Stimulated activated CD8-positive, alpha-beta memory T cell treated with anti-CD3 and anti-CD28 coated beads, Interleukin-7, amount 100 ng/mL, for 1 hour (primary cell): ENCODE results near the gene RPL12.

ENCODE experiments used
- DNase-seq, 2 donors: peaks; one replicate each; pipeline ENCODE4 v3.0.0-alpha.2; 2020; ENCODE audit warnings: low read depth in 2 of 2

The RPL12 gene

DNA sequence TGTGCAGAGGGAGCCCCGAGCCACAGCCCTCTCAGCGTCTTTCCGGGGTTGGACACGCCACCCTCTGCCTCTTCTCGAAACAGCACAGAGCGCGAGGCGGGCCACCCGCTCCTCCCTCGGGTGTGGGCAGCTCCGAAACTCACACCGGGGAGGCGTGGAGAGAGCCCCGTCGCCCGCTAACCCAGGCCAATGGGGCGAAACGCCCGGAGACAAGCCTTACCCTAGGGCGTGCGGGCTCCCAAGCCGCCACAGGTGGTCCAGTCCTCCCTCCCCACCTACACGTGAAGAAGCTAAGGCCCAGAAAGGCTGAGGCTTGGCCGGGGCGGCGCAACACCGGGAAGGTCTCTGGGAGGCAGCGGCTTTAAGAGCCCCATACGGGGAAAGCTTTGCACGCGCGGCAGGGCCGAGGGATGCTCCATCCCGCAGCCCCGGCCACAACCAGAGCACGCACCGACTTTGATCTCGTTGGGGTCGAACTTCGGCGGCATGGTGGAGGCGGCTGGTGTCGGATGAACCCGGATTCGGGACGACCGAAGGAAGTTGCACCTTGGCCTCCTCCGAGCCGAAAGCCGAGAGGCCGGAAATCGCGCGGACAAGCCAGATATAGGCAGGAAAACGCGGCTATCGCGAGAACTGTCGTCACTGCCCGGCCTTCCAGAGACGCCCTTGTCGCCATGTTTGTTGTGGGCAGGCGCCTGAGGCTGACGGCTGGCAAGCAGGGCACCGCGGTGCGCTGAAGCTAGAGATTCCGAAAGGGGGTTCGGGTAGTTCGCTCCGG, at the start of gene RPL12, which contains the start of gene LRSAM1:
Gene RPL12 (minus strand): TSS at position 577 of the 778 bp plus-strand sequence. CDS start 89 bp downstream, at position 488.
Gene LRSAM1 (plus strand): TSS at position 681 of the 778 bp plus-strand sequence. CDS start 3,018 bp downstream, outside the sequence.
- DNase-seq: peak; percentile 99 to 100

DNA sequence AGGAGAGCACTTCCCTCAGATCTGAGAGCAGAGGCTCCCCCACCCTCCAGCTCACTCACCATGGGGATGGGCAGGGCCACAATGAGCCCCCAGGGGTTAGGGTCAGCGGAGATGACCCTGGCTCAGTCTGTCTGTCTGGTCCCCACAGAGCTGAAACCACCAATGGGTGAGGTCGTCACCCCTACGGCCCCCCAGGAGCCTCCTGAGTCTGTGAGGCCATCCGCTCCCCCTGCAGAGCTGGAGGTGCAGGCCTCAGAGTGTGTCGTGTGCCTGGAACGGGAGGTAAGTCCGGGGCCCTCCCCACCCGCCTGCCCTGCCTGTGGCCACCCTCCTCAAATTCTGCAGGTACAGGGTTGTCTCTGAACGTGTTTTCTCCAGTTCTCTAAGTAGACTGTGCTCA, 49.7 kb upstream of the RPL12 start:
- no peak for DNase-seq

DNA sequence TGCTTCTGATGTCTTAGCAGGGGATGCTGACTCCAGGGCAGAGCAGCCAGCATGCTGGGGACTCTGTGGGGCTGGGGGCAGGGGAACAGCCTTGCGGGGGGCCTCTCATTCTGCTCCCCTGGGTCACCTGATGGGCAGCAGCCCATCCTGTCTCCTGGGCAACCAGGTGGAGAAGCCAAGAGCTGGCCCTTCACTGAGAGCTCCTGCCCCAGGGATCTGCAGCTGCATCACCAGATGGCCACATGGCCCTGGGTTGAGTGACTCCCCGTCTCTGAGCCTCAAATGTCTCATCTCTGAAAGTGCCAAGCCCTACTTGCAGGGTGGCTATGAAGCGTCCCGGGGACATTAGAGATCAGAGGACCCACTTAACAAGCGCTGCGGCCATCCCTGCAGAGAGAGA, 49.2 kb upstream of the RPL12 start:
- DNase-seq: no peak

DNA sequence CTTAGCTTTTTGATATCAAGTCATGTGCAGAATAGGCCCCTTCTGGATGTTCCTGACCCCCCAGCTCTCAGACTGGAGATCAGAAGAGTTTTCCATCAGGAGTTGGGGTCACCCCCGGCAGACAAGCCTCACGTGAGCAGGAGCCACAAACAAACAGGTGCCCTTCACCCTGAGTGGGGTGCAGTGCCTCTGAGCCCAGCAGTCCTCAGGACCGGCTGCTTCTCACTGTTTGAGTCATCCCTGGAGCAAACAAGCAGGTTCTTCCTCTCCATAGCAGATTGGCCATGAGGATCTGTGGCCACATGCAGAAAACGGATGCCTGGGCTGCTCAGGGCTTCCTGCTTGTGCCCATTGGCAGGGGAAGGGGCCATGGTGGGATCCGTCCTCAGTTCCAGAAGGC, 47.1 kb upstream of the RPL12 start:
- no peak for DNase-seq

DNA sequence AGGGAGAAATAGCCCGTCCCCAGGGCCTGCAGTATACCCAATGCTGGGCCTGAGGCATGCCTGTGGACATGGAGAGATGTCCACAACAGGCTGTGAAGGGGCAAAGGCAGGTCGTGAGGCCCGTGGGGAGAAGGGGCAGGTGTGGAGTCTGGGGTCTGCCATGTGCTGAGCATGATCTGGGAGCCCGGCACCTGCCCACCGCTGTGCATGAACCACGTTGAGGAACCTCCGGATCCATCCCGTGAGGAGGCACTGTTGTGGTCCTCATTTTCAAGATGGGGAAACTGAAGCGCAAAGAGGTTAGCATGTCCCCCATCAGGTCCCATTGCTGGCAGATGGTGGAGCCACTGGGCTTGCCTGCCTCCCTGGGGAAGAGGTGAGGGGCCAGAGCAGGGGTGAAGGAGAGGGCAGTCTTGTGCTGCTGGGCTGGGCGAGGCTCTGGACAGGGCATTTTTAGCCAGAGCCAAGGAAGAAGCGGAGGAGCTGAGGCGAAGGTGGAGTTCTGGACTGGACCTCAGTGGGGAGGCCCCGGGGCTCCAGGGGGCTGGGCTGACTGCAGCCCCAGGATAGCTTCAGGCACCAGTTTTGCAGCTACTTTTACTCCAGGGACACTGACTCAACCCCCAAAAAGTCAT, 46.6 kb upstream of the RPL12 start:
- DNase-seq: no peak

DNA sequence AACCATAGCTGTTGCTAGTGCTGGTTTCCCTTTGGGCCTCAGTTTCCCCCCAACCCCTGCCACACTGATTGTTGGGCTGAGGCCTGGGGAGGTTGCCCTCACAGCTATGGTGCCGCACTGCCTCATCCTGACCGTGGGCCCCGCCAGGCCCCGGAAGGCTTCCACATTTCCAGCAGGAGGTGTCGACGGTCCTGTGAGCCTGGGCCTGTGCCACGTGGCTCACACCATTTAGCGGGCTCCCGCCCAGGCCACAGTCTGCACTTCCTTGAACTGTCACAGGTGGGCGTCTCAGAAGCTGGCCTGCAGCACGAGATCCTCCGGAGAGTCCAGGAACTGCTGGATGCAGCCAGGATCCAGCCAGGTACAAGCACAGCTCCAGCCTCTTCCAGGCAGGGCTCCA, 45.8 kb upstream of the RPL12 start:
- no peak for DNase-seq

DNA sequence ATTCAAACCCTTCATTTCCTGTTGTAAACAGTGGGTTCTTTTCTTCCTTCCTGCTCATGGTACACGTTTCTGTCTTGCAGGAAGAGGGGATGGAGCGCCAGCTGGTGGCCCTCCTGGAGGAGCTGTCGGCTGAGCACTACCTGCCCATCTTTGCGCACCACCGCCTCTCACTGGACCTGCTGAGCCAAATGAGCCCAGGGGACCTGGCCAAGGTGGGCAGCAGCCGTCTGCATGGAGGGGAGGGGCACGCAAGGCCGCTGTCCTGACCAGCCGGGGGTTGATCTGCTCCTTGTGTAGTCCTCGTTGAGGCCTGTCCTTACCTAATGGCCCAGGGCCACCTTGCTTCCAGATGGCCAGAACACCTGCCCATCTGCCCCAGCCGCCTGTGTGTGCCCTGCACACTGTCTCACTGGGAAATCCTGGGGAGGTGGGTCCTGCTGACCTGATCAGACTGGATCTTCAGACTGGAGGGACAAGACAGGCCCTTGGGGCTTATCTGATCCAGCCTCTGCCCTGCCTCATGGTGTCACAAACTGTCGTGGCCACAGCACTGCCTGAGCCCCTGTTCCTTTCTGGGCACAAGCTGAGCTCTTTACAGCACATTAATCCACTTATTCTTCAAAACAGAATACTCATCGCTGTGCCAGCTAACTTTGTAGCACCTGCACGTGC, 44.8 kb upstream of the RPL12 start:
- DNase-seq: no peak

DNA sequence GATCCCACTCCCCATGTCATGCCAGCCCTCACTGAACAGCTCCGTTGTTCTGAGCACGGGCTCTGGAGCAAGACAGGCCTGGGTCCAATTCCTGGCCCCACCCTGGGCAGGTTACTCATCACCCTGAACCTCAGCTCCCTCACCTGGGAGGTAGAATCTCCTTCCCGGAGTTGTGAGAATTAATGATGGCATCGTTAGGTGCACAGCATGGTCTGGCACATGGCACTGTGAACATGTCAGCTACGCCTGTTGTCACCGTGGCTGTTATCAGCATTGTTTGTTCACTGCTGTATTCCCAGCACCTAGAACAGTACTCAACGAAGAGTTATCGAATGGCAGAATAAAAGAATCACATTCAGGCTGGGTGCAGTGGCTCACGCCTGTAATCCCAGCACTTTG, 43.1 kb upstream of the RPL12 start:
- DNase-seq: no peak

DNA sequence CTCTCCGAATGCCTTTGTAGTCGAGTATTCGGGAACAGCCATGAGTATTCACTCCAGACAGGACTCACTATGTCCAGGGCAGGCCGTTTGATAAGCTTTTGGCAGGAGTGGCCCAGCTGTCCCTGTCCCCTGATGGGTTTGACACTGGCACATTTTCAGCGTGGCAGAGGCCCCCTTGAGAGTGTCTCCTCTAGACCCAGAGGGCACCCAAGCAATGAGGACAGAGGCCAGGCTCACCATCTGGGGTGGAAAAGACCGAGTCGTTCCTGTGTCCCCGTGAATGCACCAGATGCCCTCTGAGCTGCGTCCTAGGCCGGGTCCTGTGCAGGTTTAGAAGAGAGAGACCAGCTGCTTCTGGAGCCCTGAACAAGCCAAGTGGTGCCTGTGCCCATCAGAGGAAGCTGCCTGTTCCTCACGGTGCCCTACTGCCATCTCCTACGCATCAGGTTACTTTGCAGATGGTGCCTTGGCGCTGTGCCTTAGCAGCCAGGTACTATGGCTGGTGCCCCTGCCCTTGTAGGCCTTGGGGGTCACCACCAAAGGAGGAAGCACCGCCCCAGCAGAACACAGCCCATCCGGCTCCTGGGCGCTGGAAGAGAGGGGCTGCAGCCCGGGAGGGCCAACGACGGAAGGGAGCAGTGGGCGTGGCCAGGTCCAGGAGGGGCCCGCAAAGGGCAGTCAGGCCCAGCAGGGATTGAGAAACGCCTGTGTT, 42.5 kb upstream of the RPL12 start:
- DNase-seq: no peak

DNA sequence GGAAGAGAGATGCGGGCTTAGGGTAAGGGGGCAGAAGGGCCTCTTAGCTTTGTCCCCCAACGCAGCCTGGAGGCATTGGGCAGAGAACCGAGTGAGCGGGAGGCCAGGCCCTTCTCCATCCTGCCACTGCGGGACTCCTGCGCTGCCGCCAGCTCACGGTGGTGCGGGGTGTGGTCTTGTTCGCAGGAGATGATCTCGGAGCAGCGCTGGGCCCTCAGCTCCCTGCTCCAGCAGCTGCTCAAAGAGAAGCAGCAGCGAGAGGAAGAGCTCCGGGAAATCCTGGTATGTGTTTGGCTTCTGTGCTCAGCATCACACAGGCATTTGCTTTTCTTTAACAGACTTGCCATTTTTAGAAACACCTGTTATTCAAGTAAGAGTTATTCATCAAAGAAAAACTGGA, 41.4 kb upstream of the RPL12 start:
- no peak for DNase-seq

DNA sequence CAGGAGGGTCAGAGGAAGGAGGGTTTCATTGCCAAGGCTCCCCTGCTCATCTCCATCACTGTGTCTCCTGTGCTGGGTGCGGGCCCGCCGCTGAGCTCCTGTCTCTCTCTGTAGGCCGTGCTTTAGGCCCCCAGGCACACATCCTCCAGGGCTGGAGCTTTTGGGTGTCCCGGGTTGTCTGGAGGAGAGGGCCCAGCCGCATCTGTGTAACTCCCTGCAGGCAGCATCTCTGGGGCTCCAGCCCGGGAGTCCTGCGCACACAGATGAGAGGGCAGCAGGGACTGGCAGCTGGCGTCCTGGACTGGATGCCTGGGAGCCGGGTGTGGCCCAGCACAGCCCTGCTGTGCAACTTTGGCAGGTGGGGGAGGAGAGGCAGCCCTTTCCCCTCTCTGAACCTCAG, 40.3 kb upstream of the RPL12 start:
- DNase-seq: no peak

DNA sequence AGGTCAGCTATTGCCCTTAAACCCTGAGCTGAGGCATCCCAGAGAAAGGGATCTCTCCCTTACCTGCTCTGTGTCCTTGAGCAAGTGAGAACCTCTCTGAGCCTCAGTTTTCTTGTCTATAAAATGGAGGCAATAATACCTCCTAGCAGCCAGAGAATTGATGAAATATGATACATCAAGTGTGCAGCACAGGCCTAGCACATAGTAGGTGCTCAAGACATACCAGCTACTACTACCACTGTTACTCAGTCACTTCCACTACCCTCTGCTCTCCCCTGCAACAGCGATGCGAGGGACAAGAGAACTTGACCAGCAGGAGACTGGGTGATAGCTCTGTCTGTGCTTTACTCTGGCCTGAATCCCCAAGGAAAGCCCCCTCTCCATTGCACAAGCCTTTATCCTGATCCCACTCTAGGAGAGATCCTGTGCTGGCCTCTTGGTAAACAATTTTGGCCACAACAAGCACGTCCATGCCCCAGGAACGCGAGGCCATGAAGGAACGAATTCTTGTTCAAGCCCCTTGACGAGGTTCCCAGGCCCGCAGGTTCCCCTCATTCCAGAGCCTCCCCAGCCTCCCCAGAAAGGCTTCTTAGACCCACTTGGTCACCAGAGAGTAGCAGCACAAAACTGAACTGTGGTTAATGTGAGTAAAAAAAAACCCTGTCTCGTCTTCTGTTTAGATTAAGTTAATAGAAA, 39.5 kb upstream of the RPL12 start:
- DNase-seq: no peak

DNA sequence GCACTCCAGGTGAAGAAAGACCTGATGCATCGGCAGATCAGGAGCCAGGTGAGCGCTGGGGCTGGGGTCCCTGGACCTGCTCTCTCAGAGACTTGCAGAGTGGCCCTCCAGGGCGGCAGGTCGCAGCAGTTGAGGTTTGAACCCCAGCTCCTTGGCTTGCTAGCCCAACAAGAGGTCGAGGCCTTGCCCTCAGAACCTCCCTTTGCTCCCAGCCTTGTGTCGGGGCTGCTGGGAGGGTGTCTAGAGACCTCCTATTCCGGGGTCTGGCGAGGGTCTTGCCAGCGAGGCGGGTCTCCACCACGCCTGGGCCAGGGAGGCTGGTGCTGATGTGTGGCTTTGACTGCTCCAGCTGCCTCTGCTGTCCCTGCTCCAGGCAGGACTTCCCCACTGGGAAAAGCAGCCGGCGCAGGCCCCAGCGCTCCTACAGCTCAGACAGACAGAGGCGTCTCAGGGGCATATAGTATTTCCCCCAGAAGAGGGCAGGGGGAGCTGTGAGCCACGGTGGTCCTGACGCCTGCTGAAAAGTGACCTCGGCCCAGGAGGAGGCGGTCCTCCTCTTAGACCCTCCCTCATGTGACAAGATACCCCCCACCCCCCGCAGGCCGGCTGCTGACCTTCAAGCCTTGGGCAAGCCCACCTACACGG, 38.4 kb upstream of the RPL12 start:
- no peak for DNase-seq

DNA sequence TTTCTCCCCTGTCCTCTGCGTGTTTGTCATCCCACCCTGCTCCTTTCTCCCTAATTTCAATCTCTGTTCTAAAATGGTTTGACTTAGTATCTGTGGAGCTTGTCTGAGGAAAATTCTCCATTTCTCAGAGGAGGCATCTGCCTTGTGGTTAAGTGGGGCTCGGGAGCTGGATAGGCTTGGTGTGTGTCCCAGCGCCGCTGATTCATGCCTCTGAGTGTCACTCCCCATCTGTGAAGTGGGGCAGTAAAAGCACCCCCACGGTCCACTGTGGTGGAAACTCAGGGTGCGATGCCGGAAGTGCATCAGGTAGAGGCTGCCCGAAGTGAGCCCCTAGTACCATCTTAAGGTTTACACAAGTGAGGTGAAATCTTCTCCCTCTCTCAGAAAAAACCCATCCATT, 37.7 kb upstream of the RPL12 start:
- DNase-seq: no peak

DNA sequence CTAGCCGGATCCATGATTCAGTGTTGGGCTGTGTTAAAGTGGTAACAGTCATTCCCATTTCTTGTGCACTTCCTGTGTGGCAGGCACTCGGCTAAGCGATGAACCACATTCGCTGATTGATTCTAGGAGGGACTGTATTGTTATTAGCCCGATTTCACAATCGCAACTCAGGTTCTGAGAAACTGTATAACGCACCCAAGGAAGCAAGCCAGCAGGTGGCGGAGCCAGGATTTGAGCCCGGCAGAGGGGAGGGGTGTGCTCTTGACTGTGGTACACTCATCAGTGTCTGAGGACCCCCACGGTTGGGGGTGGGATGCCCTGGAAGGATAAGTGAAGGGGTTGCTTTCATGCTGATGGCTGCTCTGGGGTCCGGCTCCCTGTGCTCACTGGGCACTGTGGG, 34.8 kb upstream of the RPL12 start:
- DNase-seq: no peak

DNA sequence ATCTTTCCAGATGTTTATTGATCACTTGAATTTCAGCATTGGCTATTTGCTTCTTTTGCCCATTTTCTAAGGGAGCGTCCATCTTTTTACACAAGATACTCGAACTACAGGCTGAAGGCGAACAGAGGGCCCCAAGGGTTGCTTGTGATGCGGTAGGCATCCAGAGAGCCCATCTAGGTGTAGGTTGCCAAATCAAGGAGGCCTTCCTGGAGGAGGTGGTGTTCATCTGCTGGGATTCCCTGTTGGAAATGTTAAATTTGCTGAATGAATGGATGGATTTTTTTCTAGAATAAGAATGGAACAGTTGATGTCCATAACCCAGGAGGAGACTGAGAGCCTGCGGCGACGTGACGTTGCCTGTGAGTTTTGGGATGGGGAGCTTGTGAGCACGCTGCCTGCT, 31.5 kb upstream of the RPL12 start:
- DNase-seq: no peak

DNA sequence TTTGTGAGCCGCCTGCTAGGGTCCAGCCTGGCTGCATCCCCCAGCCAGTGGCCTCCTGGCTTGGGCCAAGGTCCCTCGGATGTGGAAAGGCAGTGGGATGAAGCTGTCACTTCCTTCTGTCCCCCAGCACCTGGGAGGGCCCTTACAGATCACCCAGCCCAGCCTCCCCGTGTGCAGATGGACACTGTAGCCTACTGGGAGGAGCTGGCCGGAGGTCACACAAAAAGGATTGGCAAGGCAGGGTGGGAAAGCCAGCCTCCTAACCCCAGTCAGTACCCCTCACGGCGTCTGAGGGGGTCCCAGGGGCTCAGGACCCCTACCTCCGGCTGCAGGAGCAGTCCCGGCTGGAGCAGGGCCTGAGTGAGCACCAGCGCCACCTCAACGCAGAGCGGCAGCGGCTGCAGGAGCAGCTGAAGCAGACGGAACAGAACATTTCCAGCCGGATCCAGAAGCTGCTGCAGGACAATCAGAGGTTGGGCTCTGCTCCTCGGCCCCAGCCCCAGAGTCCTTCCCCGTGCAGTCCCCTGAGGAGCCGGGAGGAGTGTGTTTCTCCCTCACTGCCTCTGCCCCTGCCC, 28.4 kb upstream of the RPL12 start:
- no peak for DNase-seq

DNA sequence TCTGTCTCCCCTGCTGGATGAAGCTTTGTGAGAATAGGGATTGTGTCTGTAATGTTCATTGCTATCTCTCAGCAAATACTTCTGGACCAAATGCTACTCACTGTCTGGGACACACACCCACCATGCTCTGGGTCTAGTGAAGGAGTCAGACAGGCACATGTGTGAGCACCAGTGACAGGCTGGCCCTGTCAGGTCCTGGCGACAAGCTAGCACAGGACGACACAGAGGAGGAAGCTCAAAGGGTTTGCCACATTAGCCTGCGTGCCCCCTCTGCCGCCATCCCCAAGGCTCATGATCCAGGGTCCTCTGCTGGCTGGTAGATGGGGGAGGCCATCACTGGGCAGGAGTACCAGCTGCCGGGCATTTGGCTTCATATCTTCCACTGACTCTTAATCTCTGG, 23.4 kb upstream of the RPL12 start:
- no peak for DNase-seq

DNA sequence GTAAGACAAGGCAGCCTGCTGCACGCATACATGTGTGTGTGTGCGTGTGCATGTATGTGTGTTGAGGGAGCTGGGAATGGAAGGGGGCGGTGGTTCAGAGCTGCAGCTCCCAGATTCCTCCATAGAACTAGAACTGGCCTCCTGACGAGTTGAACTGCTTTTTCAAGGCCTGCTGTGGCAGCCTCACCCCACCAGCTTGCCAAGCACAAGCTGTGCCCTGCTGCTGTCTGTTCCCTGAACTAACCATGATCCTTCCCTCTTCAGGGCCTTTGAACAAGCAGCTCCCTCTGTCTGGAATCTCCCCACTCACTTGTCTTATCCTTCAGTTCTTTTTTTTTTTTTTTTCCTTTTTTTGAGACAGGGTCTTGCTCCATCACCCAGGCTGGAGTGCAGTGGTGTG, 22.7 kb upstream of the RPL12 start:
- no peak for DNase-seq

DNA sequence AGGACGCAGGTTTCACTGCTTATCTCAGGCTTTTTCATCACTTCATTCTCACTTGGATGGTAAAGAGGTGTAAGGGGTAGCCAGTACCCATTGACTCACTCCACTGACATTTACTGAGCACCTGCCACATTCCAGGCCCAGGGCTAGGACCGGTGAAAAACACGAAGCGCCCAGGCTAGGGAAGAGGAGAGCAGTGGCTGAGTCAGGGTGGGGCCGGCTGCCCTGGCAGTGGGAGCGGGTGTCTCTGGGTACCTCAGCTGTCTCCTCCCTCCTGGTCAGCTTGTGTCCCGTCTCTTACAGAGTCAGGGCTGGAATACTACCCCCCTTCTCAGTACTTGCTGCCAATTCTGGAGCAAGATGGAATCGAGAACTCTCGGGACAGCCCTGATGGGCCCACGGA, 22.3 kb upstream of the RPL12 start:
- DNase-seq: no peak

DNA sequence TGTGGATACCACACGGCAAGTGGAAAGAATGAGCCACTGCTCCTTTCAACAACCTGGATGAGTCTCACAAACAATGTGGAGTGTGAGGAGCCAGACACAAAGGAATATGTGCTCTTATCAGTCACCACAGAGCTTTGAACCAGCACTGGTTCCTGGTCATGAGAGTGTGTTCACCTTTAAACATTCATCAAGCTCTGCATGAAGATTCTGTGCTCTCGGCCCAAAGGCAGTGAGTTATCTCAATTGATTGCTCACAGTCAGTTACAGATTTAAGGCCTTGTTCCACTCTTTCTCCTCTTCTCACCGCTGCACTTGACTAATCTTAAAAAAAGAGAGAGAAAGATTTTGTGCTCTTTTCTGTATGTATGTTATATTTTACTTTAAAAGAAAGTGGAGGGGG, 19.5 kb upstream of the RPL12 start:
- DNase-seq: no peak
